Stimulated activated CD8-positive, alpha-beta memory T cell treated with anti-CD3 and anti-CD28 coated beads, Interleukin-15, amount 100 ng/mL, for 24 hours (primary cell): ENCODE measurements around the gene ABHD14A.

Experiments
- DNase-seq: peaks from one replicate; pipeline ENCODE4 v3.0.0-alpha.2; 2020; ENCODE audit warnings: low read depth

ABHD14A gene

DNA sequence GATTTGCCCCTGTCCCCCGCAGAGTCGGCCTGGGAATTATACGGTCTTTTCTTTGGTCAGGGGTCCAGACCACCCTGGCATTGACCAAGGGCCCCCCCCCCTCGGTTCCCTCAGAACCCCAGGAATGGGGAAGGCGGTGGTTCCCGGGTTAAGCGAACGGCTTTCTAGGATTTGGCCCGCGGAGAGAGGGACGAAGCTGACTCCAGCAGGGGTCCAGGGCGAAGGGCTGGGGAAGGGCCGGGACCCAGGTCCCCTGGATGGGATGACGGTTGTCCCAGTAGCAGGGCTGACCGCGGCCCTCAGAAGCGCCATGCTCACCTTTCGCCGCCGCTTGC lies 33.4 kb upstream of the ABHD14A start:
- no peak for DNase-seq

DNA sequence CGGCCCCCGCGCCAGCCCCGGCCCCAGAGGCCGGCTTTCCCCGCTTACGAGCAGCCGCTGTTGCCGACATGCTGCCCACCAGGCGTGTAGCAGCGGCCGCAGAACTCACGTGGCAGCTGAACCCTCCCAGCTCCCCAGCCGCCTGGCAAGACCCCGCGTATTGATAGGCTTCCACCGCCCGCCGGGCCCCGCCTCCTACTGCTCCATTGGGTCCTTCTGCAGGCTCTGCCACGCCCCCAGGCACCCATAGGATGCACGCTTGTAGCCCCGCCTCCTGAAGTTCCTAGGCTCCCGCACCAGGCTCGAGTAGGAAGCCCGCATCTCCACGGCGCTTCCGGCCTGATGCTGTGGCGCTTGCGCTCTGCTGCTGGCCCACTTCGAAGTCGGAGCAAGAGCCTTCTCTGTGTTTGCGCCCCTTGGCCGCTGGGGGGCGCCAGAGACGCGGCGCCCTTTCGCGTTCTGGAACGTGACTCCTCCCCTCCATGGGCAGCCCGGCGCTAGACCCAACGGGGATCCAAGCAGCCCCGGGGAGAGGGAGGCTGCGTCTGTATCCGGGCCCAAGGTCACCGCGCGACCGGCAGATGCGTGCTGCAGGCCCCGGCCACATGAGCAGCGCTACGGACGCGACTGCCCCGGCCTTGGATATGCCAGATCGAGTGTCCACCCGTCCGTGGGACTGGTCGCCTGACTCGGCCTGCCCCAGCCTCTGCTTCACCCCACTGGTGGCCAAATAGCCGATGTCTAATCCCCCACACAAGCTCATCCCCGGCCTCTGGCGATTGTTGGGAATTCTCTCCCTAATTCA lies 32.9 kb upstream of the ABHD14A start, which contains the start of the genes PARP3 and RRP9:
Gene PARP3, plus strand, starts transcription at position 566 of the 805 bp plus-strand sequence. CDS start 993 bp downstream, outside the sequence.
Gene RRP9, minus strand, starts transcription at position 107 of the 805 bp plus-strand sequence. Its CDS starts 37 bp downstream, at position 70.
- peak; percentile 95 for DNase-seq

DNA sequence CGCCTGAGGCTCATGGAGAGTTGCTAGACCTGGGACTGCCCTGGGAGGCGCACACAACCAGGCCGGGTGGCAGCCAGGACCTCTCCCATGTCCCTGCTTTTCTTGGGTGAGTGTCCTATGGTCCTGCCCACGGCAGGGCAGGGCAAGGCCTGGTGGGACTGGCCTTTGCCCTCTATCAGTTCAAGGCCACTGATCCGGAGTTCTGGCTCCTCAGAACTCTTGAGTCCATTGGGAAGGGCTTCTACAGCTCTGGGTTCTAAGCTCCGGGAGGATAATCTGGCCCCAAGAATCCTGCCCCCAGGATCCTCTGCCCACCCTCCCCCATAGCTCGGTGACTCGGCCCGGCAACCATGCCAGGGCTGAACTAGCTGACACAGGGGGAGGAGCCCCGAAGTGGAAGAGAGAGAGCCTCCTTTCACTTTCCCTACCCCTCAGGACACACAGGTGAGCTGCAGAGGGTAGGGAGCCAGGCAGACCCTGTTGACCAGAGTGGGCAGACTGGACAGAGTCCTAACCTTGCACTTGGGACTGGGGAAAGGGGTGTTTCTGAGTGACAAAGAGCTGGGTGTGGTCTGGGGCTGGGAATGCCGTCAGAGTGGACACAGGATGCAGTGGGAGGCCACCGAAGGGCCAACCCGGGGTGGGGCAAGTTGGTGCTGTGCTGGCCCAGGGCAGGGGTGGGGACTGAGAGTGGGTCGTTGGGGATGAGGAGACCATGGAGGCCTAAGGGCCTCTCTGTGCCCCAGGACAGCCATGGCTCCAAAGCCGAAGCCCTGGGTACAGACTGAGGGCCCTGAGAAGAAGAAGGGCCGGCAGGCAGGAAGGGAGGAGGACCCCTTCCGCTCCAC lies 32.0 kb upstream of the ABHD14A start:
- no peak for DNase-seq

DNA sequence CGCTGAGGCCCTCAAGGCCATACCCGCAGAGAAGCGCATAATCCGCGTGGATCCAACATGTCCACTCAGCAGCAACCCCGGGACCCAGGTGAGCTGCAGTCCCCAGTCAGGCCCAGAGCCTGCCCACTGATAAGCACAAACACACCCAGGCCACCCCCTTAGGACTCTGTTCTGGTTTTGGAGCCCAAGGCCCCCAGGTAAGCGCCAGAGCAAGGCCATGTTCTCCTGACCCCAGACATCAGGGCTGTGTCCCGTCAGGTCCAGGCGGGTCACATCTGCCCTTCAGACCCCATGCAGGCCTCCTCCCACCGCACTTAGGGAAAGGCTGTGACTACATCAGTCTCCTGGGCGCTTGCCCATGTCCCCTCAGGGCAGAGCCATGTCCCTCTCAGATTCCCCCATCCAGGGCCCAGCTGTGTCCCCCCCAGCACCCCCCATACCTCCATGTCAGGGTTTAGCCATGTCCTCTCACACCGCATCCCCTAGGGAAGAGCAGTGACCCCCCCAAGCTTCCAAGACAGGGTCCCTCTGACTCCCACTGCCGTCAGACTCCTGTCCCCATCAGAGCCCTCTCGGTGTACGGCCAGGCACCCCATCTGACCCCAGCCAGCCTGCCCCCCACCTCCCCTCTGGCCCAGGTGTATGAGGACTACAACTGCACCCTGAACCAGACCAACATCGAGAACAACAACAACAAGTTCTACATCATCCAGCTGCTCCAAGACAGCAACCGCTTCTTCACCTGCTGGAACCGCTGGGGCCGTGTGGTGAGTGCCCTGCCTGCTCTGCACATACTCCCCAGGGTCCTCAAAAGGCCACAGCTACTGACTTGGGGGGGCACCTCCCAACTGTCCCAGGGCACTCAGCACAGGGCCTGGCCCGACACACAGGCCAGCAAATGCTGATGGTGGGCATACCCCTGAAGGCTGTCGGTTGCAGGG lies 31.1 kb upstream of the ABHD14A start:
- DNase-seq = no peak

DNA sequence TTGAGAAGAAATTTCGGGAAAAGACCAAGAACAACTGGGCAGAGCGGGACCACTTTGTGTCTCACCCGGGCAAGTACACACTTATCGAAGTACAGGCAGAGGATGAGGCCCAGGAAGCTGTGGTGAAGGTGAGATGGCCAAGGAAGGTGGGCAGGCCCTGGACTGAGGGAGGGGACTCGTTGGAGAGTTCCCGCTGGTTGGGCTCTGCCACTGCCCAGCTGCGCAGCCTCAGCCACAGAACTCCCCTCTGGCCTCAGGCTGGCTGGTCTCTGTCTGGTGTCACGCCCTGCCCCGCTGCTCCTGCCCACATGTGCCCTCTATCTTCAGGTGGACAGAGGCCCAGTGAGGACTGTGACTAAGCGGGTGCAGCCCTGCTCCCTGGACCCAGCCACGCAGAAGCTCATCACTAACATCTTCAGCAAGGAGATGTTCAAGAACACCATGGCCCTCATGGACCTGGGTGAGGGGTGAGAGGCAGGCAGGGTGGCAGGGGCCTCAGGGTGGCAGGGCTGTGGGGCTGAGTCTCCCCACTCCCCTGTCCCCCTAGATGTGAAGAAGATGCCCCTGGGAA lies 30.3 kb upstream of the ABHD14A start:
- no peak for DNase-seq

DNA sequence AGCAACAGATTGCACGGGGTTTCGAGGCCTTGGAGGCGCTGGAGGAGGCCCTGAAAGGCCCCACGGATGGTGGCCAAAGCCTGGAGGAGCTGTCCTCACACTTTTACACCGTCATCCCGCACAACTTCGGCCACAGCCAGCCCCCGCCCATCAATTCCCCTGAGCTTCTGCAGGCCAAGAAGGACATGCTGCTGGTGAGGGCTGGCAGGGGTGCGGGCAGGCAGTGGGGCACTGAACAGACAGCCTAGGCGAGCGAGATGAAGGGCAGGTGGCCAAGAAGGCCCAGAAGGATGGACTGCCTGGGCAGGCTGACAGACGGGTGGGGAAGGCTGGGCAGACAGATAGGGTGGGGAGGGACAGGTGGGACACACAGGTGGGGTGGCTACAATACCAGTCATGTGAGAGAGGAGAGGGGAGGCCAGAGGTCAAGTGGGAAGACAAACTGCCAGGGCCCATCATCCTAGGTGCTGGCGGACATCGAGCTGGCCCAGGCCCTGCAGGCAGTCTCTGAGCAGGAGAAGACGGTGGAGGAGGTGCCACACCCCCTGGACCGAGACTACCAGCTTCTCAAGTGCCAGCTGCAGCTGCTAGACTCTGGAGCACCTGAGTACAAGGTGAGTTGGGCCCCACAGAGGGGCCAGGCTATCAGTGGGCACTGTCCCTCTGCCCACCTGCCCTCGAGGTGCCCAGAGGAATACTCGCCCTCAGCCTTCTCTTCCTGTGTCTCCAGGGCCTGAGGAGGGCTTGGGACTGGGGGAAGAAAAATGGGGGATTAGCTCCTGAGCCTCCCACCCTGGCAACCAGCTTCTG lies 29.6 kb upstream of the ABHD14A start:
- no peak for DNase-seq

GRCh38 chr3:51945926-51946705 lies 28.7 kb upstream of the ABHD14A start:
- DNase-seq = no peak

- no peak for DNase-seq
These were observed 28.1 kb upstream of the ABHD14A start for GRCh38 chr3:51946796-51947195.

GRCh38 chr3:51947215-51947900 lies 27.5 kb upstream of the ABHD14A start:
- DNase-seq = no peak

DNA sequence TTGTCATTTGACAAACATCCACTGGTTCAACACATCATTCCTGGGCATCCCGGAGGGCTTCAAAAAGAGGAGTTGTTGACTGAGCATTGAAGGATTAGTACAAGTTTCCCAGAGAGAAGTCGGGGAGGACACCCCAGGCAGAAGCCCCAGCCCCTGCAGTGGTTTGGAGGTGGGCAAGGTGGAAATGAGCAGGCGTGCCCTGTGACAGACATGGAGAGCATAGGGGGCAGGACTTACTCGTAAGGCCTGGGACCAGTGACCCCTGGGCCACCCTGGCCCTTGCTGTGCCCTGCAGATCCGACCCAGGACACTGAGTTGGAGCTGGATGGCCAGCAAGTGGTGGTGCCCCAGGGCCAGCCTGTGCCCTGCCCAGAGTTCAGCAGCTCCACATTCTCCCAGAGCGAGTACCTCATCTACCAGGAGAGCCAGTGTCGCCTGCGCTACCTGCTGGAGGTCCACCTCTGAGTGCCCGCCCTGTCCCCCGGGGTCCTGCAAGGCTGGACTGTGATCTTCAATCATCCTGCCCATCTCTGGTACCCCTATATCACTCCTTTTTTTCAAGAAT lies 26.8 kb upstream of the ABHD14A start:
- no peak for DNase-seq

DNA sequence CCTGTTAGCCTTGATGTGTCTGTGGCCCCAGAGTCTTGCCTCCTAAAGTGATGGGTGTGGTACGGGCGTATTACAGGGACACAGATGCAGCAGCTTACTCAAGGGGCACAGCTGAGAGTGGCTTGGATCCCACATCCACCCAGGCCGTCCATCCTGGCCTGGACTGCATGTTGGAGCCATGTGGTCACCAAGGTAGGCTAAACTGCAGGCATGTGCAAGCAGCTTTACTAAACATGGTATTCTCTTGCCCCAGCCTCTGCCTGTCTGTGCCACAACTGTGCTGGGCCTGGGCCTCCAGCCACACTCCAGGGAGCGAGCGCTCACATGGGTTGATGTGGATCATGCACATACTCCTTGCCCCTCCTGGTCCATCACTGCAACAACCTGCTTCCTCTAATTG lies 25.7 kb upstream of the ABHD14A start:
- no peak for DNase-seq

- no peak for DNase-seq
These were observed 24.0 kb upstream of the ABHD14A start for GRCh38 chr3:51950899-51951298.

DNA sequence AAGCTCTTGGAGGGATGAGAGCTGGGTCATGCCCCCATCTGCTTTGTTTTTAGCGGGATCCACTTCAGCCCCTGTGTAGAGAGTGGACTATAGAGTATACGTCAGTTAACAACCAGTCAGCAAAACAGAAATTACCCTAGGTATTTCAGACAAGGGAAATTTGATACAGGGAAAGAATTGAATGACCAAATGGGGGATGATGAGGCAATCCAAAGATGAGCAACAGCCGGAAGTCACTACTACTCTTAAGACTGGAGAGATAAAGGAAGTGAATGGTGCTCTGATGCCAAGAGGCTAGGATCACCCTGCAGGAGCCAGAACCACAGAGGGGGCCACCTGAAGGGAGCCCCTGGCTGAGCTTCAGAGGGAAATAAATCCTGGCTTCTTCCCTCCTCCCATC lies 21.4 kb upstream of the ABHD14A start:
- DNase-seq = no peak

GRCh38 chr3:51954105-51954504 lies 20.8 kb upstream of the ABHD14A start:
- no peak for DNase-seq

DNA sequence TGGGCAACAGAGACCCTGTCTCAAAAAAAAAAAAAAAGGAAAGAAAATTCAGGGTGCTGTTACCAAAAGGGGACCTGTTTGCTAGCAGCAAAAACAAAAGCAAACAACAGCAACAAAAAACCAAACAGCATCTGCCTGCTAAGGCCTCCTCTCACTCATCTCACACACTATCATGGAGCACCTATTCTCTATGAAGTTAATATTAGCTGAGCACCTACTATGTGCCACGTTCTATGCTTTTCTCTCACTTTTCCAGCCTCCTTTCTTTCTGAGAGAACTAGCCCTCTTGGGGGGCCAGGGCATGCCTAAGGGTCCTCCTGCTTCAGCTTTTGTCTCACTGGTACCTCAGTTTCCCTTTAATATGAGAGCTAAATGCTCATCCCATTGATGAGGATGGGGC lies 20.2 kb upstream of the ABHD14A start:
- DNase-seq = no peak

- DNase-seq = no peak
These were observed 19.5 kb upstream of the ABHD14A start, which contains the start of gene GPR62 for GRCh38 chr3:51955175-51955892. Gene GPR62 (plus strand): TSS chr3:51955381. CDS start chr3:51955653, 272 bp downstream.

DNA sequence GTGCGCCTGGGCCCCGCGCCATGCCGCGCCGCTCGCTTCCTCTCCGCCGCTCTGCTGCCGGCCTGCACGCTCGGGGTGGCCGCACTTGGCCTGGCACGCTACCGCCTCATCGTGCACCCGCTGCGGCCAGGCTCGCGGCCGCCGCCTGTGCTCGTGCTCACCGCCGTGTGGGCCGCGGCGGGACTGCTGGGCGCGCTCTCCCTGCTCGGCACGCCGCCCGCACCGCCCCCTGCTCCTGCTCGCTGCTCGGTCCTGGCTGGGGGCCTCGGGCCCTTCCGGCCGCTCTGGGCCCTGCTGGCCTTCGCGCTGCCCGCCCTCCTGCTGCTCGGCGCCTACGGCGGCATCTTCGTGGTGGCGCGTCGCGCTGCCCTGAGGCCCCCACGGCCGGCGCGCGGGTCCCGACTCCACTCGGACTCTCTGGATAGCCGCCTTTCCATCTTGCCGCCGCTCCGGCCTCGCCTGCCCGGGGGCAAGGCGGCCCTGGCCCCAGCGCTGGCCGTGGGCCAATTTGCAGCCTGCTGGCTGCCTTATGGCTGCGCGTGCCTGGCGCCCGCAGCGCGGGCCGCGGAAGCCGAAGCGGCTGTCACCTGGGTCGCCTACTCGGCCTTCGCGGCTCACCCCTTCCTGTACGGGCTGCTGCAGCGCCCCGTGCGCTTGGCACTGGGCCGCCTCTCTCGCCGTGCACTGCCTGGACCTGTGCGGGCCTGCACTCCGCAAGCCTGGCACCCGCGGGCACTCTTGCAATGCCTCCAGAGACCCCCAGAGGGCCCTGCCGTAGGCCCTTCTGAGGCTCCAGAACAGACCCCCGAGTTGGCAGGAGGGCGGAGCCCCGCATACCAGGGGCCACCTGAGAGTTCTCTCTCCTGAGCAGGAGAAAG lies 18.7 kb upstream of the ABHD14A start:
- DNase-seq = no peak
